C4-2B (cell line): ENCODE measurements around the gene FOXQ1.

Experiments used
- CTCF ChIP-seq: fragments of 450-650 bp; conservative IDR thresholded peaks from 2 replicates; pipeline ENCODE4 v1.5.1; 2017; ENCODE audit warnings: mild to moderate bottlenecking
- ZFX ChIP-seq: fragments of 450-650 bp; IDR thresholded peaks from 2 replicates; pipeline ENCODE4 v1.6.1; 2017

GRCh38 chr6:1329708-1330107 lies 17.8 kb downstream of the FOXQ1 start:
- TF ChIP-seq CTCF (no peak), ZFX (no peak)
